Measurements from ENCODE around the gene ITGB5.

The ITGB5 gene

GRCh38 chr3:124748560-124749198 is 138.5 kb downstream of the ITGB5 start:
- DNase-seq (ENCODE audit: low spot score): no peak

DNA sequence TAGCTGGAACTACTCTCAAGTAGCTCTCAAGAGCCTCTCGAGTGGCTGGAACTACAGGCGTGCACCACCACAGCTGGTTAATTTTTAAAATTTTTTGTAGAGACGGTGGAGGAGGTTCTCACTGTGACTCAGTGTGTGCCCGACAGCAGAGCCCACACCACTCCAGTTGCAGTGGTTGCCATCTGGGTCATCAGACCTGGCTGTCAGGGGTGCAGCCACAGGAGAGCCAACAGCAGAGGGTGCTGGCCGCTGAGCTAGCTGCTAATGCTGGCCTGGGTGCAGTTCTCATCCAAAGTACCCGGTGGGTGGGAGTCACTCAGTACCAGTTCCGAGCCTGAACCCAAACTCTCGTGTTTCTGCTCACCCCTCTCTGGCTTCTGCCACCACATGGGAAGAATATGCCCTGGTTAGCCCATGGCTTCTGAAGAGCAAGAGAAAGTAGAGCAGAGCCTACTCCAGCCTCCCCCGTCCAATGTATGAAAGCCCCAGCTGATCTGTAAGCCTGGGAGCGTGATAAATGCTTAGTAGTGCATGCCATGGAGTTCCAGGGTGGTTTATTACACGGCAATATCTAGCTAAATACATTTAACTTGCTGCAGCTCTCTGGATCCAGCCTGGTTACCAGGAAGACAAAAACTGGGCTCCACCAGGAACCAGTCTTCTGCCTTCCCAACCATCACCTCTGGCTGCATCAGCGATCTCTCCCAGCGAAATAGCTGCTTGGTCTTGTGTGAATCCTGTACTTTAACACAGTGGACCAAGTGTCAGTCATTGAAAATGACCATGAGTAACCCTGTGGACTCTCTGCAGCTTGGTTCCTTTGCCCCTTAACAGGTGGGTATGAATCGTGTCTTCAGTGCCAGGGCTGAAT is 139.8 kb downstream of the ITGB5 start:
- DNase-seq (ENCODE audit: low spot score): no peak

- DNase-seq (ENCODE audit: low spot score): no peak
These were observed 141.4 kb downstream of the ITGB5 start for GRCh38 chr3:124745756-124746155.

DNA sequence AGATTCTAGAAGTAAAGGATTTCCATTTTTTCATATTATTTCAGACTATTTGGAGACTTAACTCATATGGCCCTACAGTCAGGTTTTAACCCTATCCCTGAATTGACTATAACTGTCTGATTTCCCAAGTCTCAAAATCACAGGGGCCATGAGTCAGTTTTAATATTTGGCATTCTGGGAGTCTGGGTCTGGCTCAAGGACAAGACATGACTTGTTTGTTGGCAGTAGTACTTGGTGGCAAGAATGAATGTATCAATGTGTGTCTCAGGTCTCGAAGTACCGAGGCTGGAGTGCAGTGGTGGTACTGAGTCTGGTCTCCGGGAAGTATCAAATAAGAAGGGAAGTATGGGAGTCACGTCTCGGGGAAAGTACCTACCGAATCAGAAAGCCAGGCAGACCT is 146.1 kb downstream of the ITGB5 start:
- DNase-seq (ENCODE audit: low spot score): no peak

DNA sequence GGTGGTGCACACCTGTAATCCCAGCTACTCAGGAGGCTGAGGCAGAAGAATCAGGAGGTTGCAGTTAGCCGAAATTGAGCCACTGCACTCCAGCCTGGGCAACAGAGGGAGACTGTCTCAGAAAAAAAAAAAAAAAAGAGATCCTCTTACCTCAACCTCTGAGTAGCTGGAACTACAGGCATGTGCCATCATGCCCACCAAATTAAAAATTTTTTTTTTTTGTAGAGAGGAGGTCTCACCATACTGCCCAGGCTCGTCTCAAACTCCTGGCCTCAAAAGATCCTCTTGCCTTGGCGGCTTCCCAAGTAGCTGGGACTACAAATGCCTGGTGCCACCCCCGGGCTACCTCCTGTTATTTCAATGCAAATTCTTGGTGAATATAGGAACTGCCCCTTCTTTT is 155.4 kb downstream of the ITGB5 start:
- no peak for DNase-seq (ENCODE audit: low spot score)

DNA sequence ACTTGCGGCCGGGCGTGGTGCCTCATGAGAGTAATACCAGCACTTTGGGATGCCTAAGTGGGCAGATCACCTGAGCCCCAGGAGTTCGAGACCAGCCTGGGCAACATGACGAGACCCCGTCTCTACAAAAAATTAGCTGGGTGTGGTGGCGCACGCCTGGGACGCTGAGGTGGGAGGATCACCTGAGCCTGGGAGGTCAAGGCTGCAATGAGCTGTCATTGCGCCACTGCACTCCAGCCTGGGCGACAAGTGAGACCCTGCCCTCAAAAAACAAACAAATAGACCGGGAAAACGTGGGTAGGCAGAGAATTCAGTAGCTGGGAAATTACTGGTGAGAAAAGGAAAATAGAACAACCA is 156.2 kb downstream of the ITGB5 start:
- DNase-seq (ENCODE audit: low spot score): no peak

DNA sequence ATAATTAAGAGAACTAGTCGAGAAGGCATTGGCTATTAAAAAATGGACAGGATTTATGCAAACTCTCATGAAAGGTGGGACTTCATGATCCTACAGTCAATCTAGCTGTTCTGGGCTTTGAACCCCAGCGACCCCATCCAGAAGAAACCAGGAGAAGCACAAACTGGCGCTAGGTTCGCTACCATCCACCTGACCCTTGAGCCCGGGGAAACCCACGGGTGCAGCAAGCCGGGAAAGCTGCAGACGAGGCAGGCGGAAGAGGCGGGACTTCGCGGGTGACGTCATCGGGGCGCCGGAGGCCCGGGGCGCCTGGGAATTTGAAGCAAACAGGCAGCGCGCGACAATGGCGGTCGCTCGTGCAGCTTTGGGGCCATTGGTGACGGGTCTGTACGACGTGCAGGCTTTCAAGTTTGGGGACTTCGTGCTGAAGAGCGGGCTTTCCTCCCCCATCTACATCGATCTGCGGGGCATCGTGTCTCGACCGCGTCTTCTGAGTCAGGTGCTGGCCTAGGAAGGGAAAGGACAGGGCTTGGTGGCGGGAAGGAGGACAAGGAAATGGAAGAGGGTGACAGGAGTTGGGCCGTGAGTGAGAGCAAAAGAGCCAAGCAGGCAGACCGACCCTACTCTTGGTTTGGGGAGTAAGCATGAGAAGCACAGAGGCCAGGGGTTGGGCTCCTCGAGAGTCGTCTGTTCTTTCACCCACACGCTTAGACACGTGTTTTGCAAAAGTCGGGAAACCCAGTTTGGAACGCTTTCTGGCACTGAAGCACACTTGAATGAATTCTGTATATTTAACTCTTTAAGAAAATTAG is 156.8 kb downstream of the ITGB5 start, which contains the start of gene UMPS:
Gene UMPS (plus strand): TSS at position 324 of the 812 bp plus-strand sequence. CDS start 20 bp downstream, at position 344.
- peak; percentile 84 for DNase-seq (ENCODE audit: low spot score)

DNA sequence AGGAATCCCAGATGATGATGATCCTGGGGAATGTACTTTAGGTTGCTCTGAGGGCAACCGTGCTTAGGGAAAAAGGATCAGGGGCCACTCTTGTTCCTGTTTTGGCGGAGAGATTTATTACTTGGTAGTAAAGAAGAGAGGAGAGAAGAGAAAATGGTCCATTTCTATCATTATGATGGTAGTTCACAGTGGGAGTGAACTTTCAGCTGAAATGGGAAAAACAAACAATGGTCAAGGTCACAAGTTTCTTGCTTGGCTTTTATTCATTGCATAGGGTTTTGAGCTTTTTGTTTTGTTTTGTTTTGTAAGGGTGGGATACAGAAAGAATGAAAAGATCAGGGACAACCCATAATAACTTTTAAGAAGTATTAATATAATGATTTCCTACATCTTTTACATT is 164.6 kb downstream of the ITGB5 start:
- no peak for DNase-seq (ENCODE audit: low spot score)

DNA sequence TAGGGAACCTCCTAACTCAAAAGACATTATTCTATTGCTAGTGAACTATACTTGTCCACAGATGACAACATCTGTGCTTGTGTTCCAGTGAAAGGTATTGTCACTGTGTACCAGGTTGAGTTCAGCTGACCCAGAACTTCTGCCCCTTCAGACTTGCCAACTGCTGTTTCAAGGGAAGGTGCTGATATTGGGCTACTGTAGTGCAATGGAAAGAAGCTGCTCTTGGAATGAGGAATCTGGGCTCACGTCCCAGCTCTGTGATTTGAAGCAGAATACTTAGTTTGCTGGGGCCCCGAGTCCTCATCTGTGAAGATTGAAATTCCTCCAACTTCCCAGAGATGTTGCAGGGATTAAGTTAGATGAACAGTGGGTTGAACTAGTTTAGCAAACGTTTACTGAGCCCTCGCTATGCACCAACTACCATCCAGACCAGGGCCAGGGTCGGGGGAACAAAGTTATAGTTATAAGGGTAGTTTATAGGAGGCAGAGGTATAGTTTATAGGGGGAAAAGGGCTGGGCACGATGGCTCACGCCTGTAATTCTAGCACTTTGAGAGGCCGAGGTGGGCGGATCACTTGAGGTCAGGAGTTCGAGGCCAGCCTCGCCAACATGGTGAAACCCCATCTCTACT is 172.8 kb downstream of the ITGB5 start:
- DNase-seq (ENCODE audit: low spot score): no peak
